Colonic mucosa (tissue), 4 donors: ENCODE measurements around the gene AGAP1. TPM values are rescaled to one million over a fixed set of nuclear protein-coding genes. Genes with fewer than 3 reads are reported as not detected.

ENCODE experiments used
- DNase-seq: peaks from one replicate; pipeline ENCODE4 v3.0.0-alpha.2; 2020
- H3K27ac ChIP-seq: fragments of 200-600 bp; one replicate; pipeline ENCODE4 v1.8.0; 2021
- H3K27me3 ChIP-seq: fragments of 200-600 bp; one replicate; pipeline ENCODE4 v1.8.0; 2021
- H3K36me3 ChIP-seq: fragments of 200-600 bp; one replicate; pipeline ENCODE4 v1.8.0; 2021
- H3K4me1 ChIP-seq: fragments of 200-600 bp; one replicate; pipeline ENCODE4 v1.8.0; 2021; ENCODE audit warnings: mild to moderate bottlenecking
- H3K4me3 ChIP-seq: fragments of 200-600 bp; one replicate; pipeline ENCODE4 v1.8.0; 2021
- H3K9ac ChIP-seq, 2 donors: one replicate each; pipeline ENCODE4 v1.7.0; 2013; ENCODE audit warnings: control low read depth in 2 of 2, low read depth in 2 of 2, low read length in 2 of 2
- H3K9me3 ChIP-seq: fragments of 200-600 bp; one replicate; pipeline ENCODE4 v1.8.0; 2021
- intact Hi-C: fragments of 100-400 bp; cut with DNase I; formaldehyde crosslinking; loops from one replicate; pipeline ENCODE4 v1.14.1; 2022
- total RNA-seq, 2 donors: library from RNA; stranded (reverse); fragmentation: NEBNext Ultra II Directional in 1 of 2; extraction: Animal tissue kit (Norgen Biotek cat#: 25700) in 1 of 2; gene quantifications; one replicate each; pipeline ENCODE4 v1.2.1, GENCODE V29; 2021
- TF ChIP-seq, protein P1 (sequence below): fragments of 200-600 bp; IDR thresholded peaks from one replicate; pipeline ENCODE4 v1.8.0; 2022; ENCODE audit warnings: antibody characterized with exemption, mild to moderate bottlenecking
- donor health status: healthy.
- donor health status: DM: no; HTN: no; CAD: no.
- donor health status: DM: no; HTN: no; CAD: no.

Gene AGAP1
- total RNA-seq, 2 donors from 2014 or later, result 62.1 to 62.9 TPM

GRCh38 chr2:235956281-235956970, 462.6 kb downstream of the AGAP1 start:
- no peaks in the 10 kb centered on the region for H3K36me3 ChIP-seq
- no peak overlapping the region for H3K27ac ChIP-seq
- intact Hi-C loops, result no loop called here
- no peak overlapping the region for H3K9ac ChIP-seq
- no peaks in the 10 kb centered on the region for H3K9me3 ChIP-seq
- no peaks in the 10 kb centered on the region for H3K27me3 ChIP-seq
- TF ChIP-seq, protein P1, sequence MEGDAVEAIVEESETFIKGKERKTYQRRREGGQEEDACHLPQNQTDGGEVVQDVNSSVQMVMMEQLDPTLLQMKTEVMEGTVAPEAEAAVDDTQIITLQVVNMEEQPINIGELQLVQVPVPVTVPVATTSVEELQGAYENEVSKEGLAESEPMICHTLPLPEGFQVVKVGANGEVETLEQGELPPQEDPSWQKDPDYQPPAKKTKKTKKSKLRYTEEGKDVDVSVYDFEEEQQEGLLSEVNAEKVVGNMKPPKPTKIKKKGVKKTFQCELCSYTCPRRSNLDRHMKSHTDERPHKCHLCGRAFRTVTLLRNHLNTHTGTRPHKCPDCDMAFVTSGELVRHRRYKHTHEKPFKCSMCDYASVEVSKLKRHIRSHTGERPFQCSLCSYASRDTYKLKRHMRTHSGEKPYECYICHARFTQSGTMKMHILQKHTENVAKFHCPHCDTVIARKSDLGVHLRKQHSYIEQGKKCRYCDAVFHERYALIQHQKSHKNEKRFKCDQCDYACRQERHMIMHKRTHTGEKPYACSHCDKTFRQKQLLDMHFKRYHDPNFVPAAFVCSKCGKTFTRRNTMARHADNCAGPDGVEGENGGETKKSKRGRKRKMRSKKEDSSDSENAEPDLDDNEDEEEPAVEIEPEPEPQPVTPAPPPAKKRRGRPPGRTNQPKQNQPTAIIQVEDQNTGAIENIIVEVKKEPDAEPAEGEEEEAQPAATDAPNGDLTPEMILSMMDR, result no peak
- no peak for DNase-seq
- H3K4me1 ChIP-seq, result no peaks in the 10 kb centered on the region
- H3K4me3 ChIP-seq, result no peak overlapping the region

DNA sequence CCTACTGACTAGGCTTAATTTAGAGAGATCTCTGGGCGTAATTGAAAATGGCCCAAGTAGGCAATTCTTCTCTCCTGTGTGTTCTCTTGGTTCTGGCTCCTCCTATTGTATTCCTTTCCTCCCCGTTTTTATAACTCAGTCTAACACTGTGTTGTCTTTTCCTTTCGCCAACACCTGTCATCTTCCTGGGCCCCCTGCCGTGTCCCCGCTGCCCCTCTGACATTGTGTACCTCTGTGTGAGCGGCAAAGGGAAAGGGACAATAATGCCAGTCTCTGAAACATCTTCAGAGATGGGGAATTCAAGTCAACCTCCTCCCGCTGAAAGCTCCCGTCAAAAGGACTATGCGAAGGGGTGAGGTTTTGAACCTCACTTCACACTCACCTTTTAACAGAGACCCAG, 463.4 kb downstream of the AGAP1 start:
- DNase-seq, result no peak
- intact Hi-C loops, result no loop called here

GRCh38 chr2:235958221-235958930, 464.5 kb downstream of the AGAP1 start:
- no peaks in the 10 kb centered on the region for H3K4me1 ChIP-seq
- H3K36me3 ChIP-seq, result no peaks in the 10 kb centered on the region
- no peak overlapping the region for H3K4me3 ChIP-seq
- intact Hi-C loops, result no loop called here
- H3K9ac ChIP-seq, result no peak overlapping the region
- no peaks in the 10 kb centered on the region for H3K27me3 ChIP-seq
- H3K9me3 ChIP-seq, result no peaks in the 10 kb centered on the region
- no peak for DNase-seq
- TF ChIP-seq, protein P1, result no peak
- no peak overlapping the region for H3K27ac ChIP-seq

More for the DNA sequence above, 463.4 kb downstream of the AGAP1 start:
- H3K4me1 ChIP-seq, result no peaks in the 10 kb centered on the region
- no peak overlapping the region for H3K4me3 ChIP-seq
- H3K9me3 ChIP-seq, result no peaks in the 10 kb centered on the region
- no peak overlapping the region for H3K27ac ChIP-seq
- TF ChIP-seq, protein P1, result no peak
- H3K36me3 ChIP-seq, result no peaks in the 10 kb centered on the region
- no peaks in the 10 kb centered on the region for H3K27me3 ChIP-seq
- H3K9ac ChIP-seq, result no peak overlapping the region

- Histone ChIP-seq H3K27me3 (no peaks in the 10 kb centered on the region), H3K4me1 (no peaks in the 10 kb centered on the region), H3K4me3 (no peak overlapping the region), H3K9ac (no peak overlapping the region), H3K9me3 (no peaks in the 10 kb centered on the region), H3K36me3 (no peaks in the 10 kb centered on the region), H3K27ac (no peak overlapping the region)
- DNase-seq, result no peak
- intact Hi-C loops, result no loop called here
- TF ChIP-seq, protein P1, result no peak
Measured at GRCh38 chr2:235958931-235959410, 465.1 kb downstream of the AGAP1 start.

GRCh38 chr2:235960011-235960715, 466.3 kb downstream of the AGAP1 start:
- DNase-seq, result no peak
- intact Hi-C loops, result no loop called here
- Histone ChIP-seq H3K4me1 (no peaks in the 10 kb centered on the region), H3K27me3 (no peaks in the 10 kb centered on the region), H3K9ac (no peak overlapping the region), H3K4me3 (no peak overlapping the region), H3K36me3 (no peaks in the 10 kb centered on the region), H3K9me3 (no peaks in the 10 kb centered on the region), H3K27ac (no peak overlapping the region)
- TF ChIP-seq, protein P1, result no peak
